Measurements from ENCODE around the gene PLCG1. TPM values are rescaled to one million over a fixed set of nuclear protein-coding genes. Genes with fewer than 3 reads are reported as not detected.

Gene PLCG1
- total RNA-seq, 1 experiment from 2014 or later: 45.6 TPM

- Histone ChIP-seq H3K9me3 (ENCODE audit: control insufficient read depth in 1 of 2, insufficient read depth in 1 of 2, low read depth in 1 of 2, low read length in 2 of 2) (no peaks in the 10 kb centered on the region), H3K4me2 (ENCODE audit: low read length) (no peak overlapping the region), H3K27ac (ENCODE audit: low read depth, low read length) (no peak overlapping the region), H3K4me1 (ENCODE audit: control insufficient read depth in 1 of 2, insufficient read depth in 2 of 2, low read length in 2 of 2) (peaks cover 3 to 16% of the 10 kb centered on the region in 2 experiments; a peak in 3 of 4 replicates), H3K79me2 (ENCODE audit: insufficient read depth, low read length) (no peaks in the 10 kb centered on the region), H3K36me3 (ENCODE audit: control insufficient read depth in 1 of 2, insufficient read depth in 2 of 2, low read length in 2 of 2) (peaks cover 11 to 14% of the 10 kb centered on the region in 2 experiments; a peak in 3 of 4 replicates), H3K27me3 (ENCODE audit: insufficient read depth, low read length) (no peaks in the 10 kb centered on the region), H2AFZ (ENCODE audit: low read depth, low read length, poor library complexity, severe bottlenecking) (no peak overlapping the region), H3K4me3 (replicated peaks in 1 of 2; ENCODE audit: low read depth in 1 of 2, low read length in 2 of 2) (no peak overlapping the region), H3K9ac (ENCODE audit: low read length) (no peak overlapping the region), H4K20me1 (ENCODE audit: insufficient read depth) (no peaks in the 10 kb centered on the region), H3K9me2 (ENCODE audit: insufficient read depth) (no peaks in the 10 kb centered on the region)
- intact Hi-C loops (cut with micrococcal nuclease): no loop called here
- DNase-seq (ENCODE audit: low read depth, low spot score) (no peak), ATAC-seq (no peak)
- no peak for TF ChIP-seq EZH2 (IDR thresholded peaks at IDR 0.05)
- no peak for TF ChIP-seq ZFX (IDR thresholded peaks at IDR 0.05)
- TF ChIP-seq REST (IDR thresholded peaks at IDR 0.05; ENCODE audit: low read depth): no peak
- TF ChIP-seq CTCF (IDR thresholded peaks at IDR 0.05 in 2 of 3, conservative IDR thresholded peaks at IDR 0.05 in 1 of 3; ENCODE audit: borderline replicate concordance in 1 of 3, insufficient read depth in 1 of 3, low read depth in 2 of 3, low read length in 2 of 3): no peak
- TF ChIP-seq JUND (IDR thresholded peaks at IDR 0.05): no peak
- TF ChIP-seq MAX (IDR thresholded peaks at IDR 0.05): no peak
- no peak for TF ChIP-seq ZNF274 (IDR thresholded peaks at IDR 0.05; ENCODE audit: low read depth, low read length)
- no peak for TF ChIP-seq SP1 (IDR thresholded peaks at IDR 0.05; ENCODE audit: low read depth)
- no peak for TF ChIP-seq RAD21 (IDR thresholded peaks at IDR 0.05; ENCODE audit: low read depth)
- TF ChIP-seq SRF (IDR thresholded peaks at IDR 0.05; ENCODE audit: low read depth): no peak
- TF ChIP-seq TCF7L2 (IDR thresholded peaks at IDR 0.05; ENCODE audit: borderline replicate concordance, extremely low read depth, insufficient read depth, insufficient read length): no peak
- RAD21 ChIA-PET (ENCODE audit: low non-redundant PET in 1 of 2, low total read pairs in 2 of 2, uncharacterized antibody in 2 of 2, unreplicated experiment in 2 of 2): no interaction called here
- CTCF ChIA-PET: interaction anchor here (1.2 kb wide), 1 partner anchor 162 kb away, joined by 4 read pairs; the partner anchor contains the start of gene LPIN3
- POLR2A ChIA-PET: no interaction called here
- BruUV-seq (replicated peaks): no TSS peak
Observed at GRCh38 chr20:41178495-41178894, 41.2 kb downstream of the PLCG1 start.
